GM19238 (cell line): Measurements from ENCODE around the gene FBP1.
"Not testable (repeated sequence)": the region's sequence is repeated elsewhere in the genome, so short reads cannot be mapped to it uniquely, and the experiment has no call there.

Source experiments
- DNase-seq: peaks from one replicate; pipeline ENCODE4 v3.0.0; 2011; ENCODE audit warnings: low spot score; ENCODE audit not compliant: insufficient read length

The FBP1 gene

DNA sequence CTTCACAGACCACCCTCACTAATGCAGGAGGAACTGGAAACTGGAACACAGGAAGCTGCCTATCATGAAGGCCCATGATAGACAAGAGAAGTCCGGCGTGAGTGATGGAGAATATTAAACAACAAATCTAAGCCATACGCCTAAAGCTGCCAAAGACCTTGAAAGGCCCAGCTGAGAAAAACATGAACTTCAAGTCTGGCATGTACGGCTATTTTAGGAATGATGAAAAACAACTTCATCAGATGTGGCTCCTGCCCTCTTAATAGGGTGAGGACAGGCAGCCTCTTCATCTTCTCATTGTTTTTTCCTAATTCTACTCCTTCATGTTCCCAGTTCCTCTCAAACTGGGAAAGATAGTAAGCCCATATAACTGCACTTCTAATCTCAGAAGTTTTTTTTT lies 20.3 kb downstream of the FBP1 start:
- DNase-seq: no peak

DNA sequence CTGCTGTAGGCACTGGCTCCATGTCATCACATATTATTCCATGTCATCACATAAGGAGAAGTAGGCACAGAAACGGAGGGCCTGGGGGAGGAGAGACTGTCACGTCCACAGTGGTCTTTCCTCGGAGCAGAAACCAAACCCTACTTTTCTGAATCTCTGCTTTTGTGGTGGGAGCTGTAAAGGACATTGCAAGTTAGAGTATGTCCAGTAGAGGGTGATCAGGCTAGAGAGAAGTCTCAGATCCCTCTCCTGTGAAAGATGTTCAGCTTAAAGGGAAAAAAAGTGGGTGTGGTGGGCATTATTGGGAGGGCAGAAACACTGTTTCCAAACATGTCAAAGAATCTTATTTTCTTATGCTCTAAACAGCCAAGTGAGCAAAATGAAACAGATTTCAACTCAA lies 26.3 kb downstream of the FBP1 start:
- DNase-seq: no peak

DNA sequence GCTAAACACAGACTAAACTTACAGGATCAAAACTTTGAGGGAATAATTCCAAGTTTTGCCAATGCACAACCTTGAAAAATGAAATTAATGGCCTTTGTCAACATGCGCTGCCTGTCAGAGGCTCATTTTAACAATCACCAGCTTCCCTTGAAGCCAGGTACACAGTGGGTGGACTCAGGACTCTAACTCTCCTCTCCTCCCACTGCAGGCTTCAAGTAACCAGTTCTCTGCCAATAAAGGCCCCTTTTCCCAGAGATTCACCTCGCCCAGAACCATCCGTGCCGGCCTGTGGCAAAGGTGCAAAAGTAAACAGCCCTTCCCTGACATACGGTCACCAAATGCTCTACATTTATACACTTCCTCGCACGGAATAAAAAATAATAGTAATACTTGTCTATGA lies 27.2 kb downstream of the FBP1 start:
- DNase-seq: no peak

DNA sequence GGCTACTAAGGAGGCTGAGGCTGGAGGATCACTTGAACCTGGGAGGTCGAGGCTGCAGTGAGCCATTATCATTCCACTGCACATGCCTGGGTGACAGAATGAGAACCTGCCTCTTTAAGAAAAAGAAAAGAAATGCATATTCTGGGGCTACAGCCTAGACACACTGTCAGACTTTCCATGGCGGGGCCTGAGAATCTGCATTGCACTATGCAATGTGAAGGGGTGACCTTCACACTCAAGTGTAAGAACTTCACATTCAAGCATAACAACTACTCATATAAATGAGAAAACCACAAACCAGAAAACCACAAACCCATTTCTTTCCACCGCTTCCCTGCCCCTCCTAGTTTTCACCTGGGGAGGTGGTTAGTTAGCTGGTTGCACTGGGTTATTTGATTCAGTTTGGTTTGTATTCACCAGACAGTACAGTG lies 27.7 kb downstream of the FBP1 start:
- DNase-seq: no peak

DNA sequence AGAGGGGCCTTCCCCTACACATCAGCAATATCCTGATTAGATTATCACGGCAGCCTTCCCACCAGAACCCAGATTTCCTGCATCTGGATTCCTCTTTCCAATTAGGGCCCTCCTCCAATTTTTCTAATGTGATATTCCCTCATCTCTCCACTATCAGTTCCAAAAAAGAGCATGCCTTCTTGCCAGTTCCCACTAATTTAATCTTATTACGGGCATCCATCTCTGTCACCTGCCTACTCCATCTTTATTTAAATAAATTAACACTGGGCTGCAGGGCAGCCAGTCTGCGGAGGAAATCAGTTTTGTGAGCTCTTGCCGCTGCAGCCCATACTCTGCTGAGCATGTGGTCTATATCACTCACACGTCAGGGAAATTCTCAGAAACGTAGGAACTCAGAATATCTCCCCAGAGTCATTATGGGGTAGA lies 29.1 kb downstream of the FBP1 start:
- DNase-seq: no peak

DNA sequence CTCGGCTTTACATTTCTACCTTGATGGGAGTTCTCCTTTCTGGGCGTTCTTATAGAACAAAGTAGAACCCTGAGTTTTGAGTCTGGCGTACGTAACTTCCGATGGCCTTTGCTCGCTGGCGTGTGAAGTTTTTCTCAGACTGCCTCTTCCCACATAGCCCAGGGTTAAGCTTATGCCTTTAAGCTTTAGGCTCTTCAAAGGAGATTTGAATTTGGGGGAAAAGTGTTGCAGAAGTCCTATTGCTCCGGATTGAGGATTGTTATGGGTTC lies 32.0 kb downstream of the FBP1 start:
- no peak for DNase-seq

DNA sequence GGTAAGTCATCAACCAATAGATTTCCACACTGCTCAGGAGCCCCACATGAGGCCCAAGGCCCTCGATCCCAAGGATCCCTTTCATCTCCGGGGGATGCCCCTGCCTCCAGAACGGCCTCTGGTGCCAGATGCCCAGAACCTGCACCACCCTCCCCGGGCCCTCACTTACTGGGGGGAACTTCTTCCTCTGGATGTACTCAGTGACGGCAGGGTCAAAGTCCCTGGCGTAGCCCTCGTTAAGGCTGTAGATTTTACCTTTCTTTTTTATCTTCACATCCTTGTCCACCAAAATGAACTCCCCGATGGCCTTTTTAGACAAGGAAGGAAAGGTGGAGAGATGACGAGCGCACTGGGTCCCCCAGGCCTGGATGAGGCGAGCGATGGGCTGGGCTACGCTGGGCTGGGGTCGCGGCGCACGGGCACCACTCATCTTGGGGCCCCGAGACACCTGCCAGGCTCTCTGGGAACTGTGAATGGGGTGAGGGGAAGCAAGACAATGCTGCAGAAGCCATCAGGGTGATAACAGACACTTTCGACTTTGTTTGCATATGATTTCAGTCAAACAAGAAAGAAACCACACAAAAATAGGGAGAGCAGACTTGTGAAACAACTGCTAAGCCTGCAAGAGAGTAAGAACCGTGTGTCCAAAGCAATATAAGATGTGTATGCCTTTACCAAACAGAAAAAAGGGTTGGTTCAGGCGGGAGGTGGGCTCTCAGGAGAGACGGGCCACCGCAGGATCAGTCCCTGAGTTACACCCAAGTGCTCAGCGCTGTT lies 32.5 kb downstream of the FBP1 start:
- DNase-seq: no peak

DNA sequence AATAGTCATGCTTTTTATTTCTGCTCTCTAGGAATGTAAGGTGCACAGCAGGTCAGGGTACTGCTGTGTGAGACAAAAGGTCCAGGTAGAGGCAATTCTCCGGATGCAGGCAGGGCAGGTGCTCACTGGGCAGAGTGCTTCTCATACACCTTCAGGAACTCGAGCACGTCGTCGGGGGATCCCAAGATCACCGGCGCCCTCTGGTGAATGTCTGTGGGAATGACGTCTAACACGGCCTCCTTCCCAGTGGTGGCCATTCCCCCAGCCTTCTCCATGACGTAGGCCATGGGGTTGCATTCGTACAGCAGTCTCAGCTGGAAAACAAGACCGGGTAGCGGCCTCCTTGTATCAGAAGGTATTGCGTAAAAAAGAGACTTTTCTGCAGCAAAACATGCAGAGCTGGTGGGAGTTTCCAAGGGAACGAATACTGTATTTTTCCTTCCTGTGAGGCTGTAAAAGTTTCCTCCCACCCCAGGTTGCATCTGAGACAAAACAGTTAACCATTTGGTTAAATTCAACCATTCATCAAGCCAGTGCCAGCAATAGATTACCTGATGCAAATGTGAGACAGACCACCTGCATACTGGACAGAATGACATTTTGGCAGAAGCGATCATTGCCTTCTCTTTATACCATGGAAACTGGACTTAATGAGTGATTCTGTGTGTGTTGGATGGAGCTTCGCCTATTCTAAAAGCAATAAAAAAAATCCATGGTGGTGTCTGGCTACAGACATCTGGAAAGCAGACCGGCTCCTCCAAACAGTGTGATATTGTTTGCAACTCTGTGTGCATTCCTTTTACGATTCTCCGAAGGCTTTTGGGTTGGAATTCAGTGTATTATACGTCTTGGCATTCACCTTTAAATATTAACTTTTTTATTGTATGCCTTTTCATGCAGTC lies 35.8 kb downstream of the FBP1 start:
- peak; percentile 72 for DNase-seq

DNA sequence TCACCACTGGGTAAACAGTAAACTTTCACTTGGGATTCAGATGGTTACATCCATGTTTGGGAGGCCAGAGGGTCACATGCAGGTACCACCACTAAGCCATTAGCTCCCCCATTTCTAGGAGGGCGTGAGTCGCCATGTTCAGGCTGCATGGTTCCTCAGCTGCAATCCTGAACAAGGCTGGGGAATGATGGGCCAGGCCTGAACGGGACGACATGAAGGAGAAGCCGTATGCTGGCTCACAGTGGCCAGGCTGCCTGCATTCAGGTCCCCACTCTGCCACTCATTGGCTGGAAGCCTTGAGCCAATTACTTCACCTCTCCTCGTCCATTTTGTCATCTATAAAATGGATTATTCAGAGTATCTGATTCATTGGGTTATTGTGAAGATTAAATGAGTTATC lies 36.7 kb downstream of the FBP1 start:
- no peak for DNase-seq

DNA sequence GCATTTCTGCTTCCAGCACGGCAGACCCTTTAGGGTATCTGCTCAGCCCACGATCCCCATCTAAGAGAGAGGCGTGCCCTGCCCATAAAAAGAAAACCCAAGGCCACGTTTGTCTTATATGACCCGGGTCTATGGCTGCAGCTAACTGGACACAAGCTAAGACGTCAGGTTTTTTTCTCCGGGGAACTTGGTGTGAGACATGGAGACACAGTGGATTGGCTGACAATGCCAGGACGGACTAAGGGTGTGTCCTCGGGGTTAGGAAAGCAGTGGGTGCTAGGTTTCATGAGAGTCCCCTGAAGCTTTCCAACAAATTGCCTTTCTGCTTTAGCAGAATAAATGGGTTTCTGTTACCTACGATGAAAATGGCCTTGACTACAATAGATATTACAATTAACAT lies 38.6 kb downstream of the FBP1 start:
- DNase-seq: no peak

DNA sequence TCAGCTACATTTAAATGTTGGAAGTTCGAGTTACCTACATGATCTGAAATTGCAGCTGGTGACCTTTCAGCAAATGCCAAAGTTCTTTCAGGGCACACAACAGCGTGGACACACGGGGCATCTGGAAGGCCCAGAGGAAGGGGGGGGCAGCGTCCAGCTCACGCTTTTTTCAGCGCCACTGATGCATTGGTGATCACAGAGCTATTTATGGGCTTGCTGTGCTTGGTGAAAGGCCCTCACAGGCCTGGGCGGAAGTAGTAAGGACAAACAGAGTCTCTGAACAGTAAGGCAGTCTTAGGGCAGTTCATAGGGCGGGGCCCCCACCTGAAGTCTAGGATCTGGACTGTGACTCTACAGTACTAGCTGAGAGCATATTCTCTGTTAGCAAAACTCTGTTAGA lies 39.1 kb downstream of the FBP1 start:
- DNase-seq: no peak

DNA sequence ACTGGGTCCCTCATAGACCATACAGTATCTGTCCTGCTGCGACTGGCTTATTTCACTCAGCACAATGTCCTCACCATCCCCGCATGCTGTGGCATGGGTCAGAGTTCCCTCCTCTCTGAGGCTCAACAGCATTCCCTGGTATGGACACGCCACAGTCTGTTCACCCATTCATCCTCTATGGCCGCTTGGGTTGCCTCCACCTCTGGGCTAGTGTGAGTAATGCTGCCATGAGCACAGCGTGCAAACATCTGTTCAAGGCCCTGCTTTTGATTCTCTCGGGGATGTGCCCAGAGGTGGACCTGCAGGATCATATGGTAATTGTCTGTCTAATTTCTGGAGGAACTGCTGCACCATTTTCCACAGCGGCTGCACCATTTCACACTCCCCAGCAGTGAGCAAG lies 40.2 kb downstream of the FBP1 start:
- DNase-seq: no peak

DNA sequence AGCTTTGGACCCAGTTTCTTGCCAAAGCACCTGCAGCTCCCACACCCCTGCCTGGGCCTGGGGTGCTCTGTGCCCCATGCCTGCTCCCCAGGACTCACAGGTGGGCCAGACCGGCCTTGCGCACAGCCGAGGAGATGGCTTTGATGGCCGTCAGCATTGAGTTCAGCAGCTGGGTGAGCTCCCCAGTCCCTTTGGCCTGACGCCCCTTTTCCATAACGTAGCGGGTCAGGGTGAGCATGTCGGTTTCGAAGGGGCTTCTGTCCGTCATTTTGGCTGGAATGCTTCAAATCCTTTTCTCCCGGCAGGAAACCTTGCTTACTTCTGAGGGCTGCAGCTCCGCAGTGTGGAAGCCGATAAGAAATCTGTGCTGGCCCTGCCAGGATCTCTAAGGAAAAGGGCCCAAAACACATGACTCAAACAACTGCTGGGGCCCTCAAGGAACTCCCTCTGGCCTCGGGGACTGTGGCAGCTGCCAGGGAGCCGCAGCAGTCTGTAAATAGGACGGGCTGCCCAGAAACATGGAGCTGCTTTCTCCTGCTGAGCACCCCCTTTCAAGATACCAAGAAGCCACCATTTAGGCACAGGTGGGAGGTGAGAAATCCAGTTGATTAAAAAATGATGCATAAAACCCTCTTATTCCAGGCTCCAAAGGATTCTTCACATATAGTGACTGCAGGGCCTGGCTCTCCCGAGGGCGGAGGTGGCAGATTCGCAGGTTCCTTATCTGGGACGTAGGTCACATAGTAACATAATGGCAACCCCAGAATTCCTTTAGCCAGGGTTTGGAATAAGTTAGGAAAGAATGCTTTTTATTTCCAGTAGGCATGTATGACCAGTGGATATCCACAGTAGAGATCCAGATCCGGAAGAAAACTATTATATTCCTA lies 45.6 kb downstream of the FBP1 start, which contains the start of gene FBP2:
FBP2 (minus strand) TSS at position 366 of the 887 bp plus-strand sequence; CDS start at position 268, 98 bp downstream.
- DNase-seq: no peak

DNA sequence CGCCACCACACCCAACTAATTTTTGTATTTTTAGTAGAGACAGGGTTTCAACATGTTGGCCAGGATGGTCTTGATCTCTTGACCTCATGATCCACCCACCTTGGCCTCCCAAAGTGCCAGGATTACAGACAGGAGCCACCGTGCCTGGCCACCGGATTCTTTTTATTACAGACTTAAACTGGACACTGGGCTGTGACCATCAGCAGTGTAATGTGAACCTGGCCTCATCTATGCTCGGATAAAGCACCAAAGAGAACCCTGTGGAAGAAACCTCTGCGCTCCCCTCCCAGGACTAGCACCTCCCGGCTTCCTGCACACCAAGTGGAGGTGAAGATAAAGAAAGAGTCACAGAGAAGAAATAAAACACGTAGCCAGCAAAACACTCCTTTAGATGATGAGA lies 46.6 kb downstream of the FBP1 start:
- not testable (repeated sequence) for DNase-seq

DNA sequence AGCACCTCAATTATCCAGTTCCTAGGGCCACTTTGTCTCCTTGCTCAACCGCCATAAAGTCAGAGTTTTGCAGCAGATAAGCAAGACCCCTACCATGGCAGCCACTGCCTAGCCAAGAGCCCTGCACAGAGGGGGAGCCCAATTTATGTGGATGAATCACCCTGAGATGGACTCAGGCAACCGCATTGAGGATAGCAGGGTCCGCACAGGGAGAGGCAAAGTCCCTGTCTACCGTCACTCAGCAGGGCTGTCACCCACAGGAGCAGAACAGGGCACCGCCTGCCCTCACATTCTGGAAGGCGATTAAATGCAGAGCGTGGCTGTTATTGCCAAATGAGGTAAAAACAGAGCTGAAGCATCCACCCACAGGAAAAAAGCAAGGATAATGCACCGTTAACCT lies 47.4 kb downstream of the FBP1 start:
- DNase-seq: no peak

DNA sequence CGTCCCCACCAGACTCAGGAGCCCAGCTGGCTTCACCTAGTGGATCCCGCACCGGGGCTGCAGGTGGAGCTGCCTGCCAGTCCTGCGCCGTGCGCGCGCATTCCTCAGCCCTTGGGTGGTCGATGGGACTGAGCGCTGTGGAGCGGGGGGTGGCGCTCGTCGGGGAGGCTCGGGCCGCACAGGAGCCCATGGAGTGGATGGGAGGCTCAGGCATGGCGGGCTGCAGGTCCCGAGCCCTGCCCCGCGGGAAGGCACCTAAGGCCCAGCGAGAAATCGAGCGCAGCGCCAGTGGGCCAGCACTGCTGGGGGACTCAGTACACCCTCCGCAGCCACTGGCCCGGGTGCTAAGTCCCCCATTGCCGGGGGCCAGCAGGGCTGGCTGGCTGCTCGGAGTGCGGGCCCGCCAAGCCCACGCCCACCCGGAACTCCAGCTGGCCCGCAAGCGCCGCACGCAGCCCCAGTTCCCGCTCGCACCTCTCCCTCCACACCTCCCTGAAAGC lies 48.2 kb downstream of the FBP1 start:
- DNase-seq: not testable (repeated sequence)

DNA sequence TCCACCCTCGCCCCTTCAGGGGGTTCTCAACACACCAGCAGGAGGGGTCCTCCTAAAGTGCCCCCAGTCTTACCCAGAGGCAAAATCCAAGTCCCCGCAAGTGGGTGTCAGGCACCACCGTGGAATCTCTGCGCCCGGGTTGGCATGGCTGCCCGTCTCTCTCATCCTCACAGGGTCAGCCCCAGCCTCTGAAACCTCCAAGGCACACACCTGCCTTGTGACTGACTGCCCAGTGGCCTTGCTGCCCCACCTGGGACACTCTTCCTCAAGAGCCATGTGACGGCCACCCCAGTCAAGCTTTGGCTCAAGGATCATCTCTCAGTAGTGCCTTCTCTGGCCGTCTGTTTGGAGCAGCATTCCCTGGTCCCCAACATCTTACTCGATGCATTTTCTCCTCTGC lies 50.6 kb downstream of the FBP1 start:
- no peak for DNase-seq

DNA sequence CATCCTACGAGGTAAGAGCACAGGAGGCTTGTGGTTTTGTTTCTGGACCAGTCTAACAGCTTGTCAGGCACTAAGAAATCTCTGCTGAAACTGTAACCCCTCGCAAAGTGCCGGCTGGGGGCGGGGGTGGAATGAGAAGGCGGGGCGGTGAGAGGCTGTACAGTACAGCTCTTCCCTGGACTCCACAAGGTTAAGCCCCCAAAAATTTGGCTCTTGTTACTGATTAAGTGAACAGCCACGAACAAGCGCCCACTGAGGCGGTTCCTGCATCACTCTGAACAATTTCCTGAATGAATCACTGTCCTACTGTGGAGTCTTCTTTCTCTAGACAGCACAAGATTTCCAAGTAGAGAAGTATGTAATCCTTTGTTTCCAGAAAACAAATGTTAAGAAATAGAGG lies 52.5 kb downstream of the FBP1 start:
- no peak for DNase-seq

DNA sequence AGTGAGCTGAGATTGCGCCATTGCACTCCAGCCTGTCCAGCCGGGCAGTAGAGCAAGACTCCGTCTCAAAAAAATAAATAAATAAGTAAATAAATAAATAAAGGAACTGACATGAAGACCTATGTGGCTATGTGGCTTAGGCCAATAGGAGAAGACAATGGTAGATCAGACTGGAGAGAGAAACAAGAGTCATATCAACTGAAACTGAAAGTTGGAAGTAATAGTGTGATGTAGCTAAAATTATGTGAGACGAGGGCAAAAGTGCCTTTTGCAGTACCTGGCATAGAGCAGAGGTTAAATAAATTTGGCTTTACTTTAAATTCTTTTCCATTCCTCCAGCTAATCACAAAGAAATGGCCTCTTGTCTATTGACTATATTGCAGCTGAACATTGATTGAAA lies 53.0 kb downstream of the FBP1 start:
- DNase-seq: no peak

DNA sequence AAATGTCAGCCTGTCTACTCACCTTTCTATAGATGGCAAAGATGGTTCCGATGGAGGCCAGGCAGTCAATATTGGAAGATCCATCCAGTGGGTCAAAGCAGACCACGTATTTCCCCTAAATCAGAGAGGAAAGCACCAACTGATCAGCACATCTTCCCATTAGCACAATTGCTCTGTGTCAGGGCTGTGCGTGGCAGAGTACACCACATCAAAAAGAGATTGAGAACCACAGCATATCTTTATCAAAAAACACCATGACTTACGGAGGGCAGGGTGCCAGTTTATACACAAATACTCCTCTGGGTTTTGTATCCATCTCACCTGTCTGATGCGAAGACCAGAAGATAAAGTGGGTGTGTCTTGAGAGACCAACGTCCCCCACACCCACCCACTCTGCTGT lies 54.8 kb downstream of the FBP1 start:
- DNase-seq: no peak

DNA sequence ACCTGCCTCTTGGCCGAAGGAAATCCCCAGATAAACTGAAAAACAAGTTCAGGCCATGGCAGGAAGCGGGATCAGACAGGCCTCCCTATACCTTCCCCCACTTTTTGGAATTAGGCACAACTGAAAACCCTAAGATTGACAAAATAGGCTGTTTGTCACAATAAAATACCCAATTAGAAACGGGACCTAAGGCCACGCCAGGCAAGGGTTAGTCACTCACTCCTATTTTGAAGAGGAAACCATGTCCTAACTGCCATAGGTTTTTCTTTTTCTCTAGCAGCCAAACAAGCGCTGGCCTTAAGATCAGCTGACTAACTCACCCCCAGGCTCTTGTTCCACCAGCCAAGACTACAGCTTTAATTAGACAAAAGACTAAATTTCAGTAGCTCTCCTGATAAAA lies 57.6 kb downstream of the FBP1 start:
- DNase-seq: no peak

DNA sequence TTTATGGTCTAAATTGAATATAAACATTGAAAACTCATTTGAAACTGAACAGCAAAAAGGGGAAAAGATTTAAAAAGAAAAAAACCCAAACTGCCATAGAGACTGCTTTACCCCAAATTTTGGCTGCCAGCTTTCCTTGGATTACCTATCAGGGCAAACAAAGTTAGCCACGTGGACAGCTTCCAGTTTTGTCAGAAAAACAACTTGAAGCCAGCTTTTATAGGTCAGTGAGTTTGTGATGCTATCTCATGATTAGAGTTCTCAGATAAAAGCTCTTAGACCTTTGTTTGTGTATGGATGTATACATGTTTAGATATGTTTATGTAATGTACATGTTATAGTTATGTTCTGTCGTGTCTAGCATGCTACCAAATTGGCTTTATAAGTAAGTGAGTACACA lies 61.7 kb downstream of the FBP1 start:
- no peak for DNase-seq
